C4-2B (cell line): ENCODE results near the gene ZNF669.

Experiments
- CTCF ChIP-seq: fragments of 450-650 bp; conservative IDR thresholded peaks from 2 replicates; pipeline ENCODE4 v1.5.1; 2017; ENCODE audit warnings: mild to moderate bottlenecking
- ZFX ChIP-seq: fragments of 450-650 bp; IDR thresholded peaks from 2 replicates; pipeline ENCODE4 v1.6.1; 2017

- no peak for TF ChIP-seq CTCF
- no peak for TF ChIP-seq ZFX
These were observed 24.8 kb downstream of the ZNF669 start for GRCh38 chr1:247079141-247079874.
